Hematopoietic multipotent progenitor cell treated with erythropoietin and hydrocortisone succinate and interleukin-3 and kit ligand, for 15 days (in vitro differentiated cells): Measurements from ENCODE around the gene PDE2A.
"Not testable (repeated sequence)": the region's sequence is repeated elsewhere in the genome, so short reads cannot be mapped to it uniquely, and the experiment has no call there.

ENCODE experiments used
- DNase-seq: peaks from one replicate; pipeline ENCODE4 v3.0.0-alpha.2; 2015; ENCODE audit warnings: low spot score

The PDE2A gene

DNA sequence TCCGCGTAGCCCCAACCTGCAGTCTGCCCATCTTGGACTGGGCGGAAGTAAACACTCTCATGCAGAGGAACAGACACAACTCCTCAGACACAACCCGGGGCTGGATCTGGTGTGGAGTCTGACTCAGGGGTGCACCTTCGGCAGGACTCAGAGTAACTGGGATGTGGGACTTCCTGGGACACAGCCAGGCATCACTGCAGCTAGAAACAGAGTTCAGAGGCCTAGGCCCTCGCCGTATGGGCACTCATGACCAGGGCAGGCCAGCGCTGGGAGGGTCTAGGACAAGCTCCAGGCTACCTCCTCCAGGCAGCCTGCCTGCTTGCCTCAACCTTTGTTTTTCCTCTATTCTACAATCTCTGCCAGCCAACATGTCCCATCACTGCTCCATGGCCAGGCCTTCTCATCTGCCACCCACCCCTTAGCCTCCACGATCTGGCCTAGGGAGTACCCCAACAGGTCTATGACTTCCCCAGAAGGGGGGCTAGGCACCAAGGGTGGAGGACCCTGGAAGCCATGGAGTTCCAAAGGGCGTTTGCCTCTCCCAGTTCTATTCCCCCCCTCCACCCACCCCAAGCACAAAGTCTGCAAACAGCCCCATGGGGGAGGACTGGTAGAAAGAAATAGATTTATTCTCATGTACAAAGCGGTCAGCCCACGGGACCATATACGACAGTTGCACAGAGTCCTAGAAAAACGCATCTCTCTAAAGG, 98.5 kb downstream of the PDE2A start:
- no peak for DNase-seq

- DNase-seq: no peak
Observed at GRCh38 chr11:72574548-72575460, 99.4 kb downstream of the PDE2A start.

- no peak for DNase-seq
Observed at GRCh38 chr11:72573855-72574445, 100.3 kb downstream of the PDE2A start.

DNA sequence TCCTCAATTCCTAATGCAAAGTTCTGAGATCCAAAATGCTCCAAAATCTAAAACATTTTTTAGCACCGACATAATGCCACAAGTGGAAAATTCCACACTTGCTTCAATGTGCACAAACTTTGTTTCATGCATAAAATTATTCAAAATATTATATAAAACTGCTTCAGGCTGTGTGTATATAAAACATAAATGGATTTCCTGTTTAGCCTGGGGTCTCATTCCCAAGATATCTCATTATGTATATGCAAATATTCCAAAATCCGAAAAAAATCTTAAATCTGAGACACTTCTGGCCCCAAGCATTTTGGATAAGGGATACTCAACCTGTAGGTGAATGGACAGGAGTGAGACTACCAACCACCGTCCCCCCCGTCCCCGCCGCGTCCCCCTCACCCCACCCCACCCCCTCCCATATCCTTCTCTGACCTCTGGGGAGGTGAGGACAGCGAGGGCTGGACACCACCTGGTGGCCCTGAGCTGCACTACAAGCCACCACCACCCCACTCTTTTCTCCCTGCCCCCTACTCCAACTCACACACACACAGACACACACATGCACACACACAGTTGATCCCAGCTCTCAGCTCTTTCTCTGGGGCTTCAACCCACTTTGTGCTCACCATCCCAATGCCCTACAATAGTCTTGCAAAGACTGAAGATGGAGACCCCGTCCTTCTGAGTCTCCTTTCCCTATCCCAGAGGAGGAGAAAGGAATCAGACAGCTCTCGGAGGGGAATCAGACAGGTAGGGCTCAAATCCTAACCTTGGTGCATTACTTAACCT, 101.0 kb downstream of the PDE2A start:
- DNase-seq: peak; percentile 23

- DNase-seq: not testable (repeated sequence)
Observed at GRCh38 chr11:72572540-72572939, 101.7 kb downstream of the PDE2A start.

DNA sequence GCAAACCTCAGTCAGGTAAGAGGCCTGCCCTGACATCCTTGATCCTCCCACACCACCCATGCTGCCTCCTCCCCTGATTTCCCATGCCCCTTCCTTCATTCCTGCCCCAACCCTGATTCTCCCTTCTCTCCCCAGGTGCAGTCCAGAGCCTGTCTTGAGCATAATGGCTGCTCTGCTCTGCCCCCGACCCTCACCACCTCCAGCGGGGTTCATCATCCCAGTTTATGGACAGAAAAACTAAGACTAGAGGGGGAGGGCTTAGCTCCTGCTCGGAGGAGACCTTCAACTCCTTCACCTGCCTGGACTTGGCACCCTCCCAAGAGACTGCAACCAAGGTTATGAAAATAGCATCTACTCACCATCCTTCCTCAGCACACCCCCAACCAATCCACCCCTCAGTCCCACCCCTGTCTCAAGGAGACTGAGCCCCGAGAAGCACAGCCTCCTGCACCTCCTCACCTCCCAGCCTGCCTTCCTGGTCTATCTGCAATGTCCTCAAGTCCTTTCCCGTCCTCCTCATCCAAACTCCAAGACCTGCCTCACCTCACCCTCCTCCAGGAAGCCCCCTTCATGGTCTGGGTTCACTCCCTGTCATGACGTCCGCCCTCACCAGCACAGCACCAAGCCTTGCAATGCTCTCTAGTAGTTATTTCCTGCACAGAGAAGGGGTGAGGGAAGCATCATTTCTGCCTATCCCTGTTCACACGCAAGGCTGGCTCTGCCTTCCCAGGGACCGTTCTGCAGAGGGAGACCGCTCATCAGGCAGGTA, 103.1 kb downstream of the PDE2A start:
- DNase-seq: no peak

DNA sequence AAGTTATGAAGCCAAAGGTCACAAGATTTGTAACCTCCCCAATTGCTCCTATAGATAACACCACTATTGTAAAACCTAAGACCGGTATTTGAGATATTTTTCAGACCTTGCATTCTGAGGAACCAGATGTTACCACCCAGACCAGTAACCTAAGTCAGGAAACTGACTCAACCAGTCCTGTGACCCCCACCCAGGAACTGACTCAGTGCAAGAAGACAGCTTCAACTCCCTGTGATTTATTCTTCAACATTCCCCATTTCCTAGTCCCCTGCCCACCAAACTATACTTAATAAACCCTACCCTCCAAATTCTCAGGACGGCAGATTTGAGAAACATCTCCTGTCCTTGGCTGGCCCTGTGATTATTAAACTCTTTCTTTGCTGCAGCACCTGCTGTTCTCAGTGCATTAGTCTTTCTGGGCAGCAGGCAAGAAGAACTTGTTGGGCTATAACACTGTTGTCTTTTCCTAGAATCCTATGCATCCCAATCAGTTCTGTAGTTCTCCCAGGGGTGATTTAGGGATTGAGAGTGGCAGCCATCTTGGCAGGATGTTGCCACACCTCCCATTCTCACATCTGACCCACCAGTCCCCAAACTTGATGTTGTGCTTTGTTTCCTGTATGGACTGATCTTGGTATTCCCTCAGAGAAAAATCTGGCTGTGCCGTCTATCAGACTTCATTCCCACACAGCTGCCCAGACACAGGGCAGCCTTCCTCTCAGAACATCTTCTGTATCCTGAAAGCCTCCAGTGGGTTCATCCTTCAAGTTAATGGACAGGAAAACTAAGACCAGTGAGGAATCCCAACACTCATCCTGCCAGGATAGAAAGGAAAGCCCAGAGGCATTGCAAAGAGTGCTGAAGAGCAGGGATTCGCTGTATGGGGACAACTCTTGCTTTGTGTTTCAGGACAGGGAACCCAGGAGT, 104.0 kb downstream of the PDE2A start:
- no peak for DNase-seq

GRCh38 chr11:72568861-72569260, 105.4 kb downstream of the PDE2A start:
- DNase-seq: no peak

GRCh38 chr11:72562431-72562830, 111.8 kb downstream of the PDE2A start:
- no peak for DNase-seq

GRCh38 chr11:72561856-72562255, 112.4 kb downstream of the PDE2A start:
- no peak for DNase-seq

DNA sequence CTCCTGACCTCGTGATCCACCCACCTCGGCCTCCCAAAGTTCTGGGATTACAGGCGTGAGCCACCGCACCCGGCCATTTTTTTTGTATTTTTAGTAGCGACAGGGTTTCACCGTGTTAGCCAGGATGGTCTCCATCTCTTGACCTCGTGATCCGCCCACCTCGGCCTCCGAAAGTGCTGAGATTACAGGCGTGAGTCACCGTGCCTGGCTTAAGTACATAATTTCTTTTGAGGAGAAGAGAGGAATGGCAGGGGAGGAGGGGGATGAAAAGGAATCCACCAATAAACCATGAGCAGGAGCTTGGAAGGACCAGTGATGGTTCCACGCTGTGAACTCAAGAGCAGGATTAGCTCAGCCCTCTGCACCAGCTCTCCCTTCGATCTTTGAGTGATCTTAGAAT, 113.4 kb downstream of the PDE2A start:
- DNase-seq: not testable (repeated sequence)

DNA sequence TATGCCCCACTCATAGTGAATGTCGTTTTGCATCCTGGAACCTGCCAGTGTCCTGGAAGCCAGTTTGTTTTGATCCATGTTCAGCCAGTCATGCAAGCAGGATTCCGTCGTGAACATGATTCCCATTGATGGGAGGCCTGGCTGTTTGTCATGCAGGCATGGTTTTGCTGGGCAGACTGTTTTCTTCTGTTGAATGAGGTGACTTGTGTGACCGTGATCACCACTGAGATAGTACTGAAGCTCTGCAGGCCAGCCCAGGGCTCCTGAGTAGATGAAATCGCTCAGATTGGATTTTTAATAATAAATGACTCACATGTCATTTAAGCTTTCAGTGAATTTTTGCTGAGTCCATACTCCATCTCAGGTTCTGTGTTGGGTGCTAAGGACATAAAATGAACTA, 117.8 kb downstream of the PDE2A start:
- no peak for DNase-seq

DNA sequence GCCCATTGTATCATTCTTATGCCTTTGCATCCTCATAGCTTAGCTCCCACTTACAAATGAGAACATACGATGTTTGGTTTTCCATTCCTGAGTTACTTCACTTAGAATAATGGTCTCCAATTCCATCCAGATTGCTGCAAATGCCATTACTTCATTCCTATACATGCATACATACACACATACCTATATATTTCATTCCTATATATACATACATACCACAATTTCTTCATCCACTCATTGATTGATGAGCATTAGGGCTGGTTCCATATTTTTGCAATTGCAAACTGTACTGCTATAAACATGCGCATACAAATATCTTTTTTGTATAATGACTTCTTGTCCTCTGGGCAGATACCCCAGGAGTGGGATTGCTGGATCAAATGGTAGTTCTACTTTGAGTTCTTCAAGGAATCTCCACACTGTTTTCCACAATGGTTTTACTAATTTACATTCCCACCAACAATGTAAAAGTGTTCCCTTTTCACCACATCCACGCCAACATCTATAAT, 119.2 kb downstream of the PDE2A start:
- not testable (repeated sequence) for DNase-seq

DNA sequence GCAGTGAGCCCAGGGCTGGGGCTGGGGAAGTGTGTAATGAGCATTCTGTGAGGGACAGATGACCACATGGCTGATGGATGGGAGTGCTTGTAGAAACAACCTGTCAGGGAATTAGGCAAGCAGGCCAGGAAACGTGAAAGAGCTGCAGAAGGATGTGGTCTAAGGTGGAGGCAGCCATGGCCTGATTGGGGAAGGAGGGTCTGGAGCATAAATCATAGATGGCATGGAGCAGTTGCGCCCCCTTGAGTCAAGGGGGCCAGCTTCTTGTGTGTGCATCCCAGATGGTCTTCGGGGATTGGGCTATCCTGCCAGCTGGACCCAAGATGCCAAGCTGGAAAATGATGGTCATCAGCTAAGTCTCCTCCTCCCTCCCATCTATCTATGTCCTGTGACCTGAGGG, 120.5 kb downstream of the PDE2A start:
- DNase-seq: peak; percentile 44

DNA sequence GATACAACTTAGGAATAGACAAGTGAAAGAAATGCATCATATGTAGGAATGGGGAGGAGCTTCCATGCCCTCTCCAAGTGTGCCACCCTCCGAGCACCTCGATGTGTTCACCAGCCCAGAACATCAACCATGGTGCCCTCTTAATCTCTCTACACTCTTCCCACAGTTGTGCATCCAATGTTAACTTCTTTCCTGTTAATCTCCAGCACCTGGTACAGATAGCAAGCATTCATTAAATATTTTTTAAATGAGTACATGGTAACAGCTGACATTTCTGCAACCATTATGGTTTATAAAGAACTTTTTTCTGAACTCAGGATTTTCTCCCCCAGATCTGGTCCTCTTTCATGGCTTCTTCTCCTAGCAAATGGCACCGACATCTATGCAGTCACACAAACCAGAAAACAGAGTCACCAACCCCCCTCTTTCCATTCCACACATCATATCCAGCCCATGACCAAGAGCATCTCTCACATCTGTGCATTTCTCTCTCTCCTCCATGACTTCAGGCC, 121.8 kb downstream of the PDE2A start:
- no peak for DNase-seq

DNA sequence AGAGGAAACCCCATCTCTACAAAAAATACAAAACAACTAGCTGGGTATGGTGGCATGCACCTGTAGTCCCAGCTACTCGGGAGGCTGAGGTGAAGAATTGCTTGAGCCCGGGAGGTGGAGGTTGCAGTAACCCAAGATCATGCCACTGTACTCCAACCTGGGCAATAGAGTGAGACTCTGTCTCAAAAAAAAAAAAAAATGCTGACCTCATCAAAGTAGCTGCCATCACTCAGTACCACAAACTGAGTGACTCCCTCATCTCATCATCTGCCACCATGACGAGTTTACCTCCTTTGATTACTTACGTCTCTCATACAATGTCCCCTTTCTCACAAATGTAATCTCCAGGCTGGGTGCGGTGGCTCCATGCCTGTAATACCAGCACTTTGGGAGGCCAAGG, 122.7 kb downstream of the PDE2A start:
- DNase-seq: no peak

DNA sequence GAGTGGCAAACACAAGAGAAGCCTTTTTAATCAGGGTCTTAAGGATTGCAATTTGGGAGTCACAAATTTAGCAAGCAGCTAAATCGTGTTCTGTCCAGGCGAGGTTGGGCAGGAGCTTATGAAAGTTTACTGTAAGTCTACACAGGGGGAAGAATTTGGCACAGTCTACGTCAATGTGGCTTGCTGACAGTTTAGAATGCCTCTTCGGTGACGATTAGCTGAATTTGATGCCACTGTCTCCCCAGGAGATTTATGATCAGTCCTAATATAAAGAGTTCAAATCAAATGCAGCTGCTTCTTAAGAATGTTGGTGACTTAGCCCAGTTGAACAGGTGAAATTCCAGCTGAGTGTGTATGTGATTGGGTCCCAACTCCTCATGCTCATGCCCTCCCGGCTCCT, 125.8 kb downstream of the PDE2A start:
- DNase-seq: no peak

GRCh38 chr11:72546866-72547265, 127.4 kb downstream of the PDE2A start:
- no peak for DNase-seq

- DNase-seq: no peak
Observed at GRCh38 chr11:72544589-72544988, 129.6 kb downstream of the PDE2A start.
